WTC11 (cell line): Measurements from ENCODE around the gene WTIP. TPM values are rescaled to one million over a fixed set of nuclear protein-coding genes. Genes with fewer than 3 reads are reported as not detected.

ENCODE experiments used
- ATAC-seq: fragments of 200-7000 bp; cut with Tn5 transposase; 2 replicates; pipeline ENCODE4 v1.10.0; 2021; ENCODE audit warnings: mild to moderate bottlenecking, moderate library complexity
- CTCF ChIA-PET: fragments of 300-600 bp; sonication (Branson Sonifier 250); formaldehyde crosslinking; loops from one replicate; lab custom pipeline; 2021; ENCODE audit warnings: antibody characterized with exemption; lab: Charles Lee
- POLR2A ChIA-PET: fragments of 350-600 bp; sonication (Branson Sonifier 250); formaldehyde crosslinking; loops from one replicate; lab custom pipeline; 2021; ENCODE audit warnings: antibody characterized with exemption; lab: Charles Lee
- DNase-seq: peaks from one replicate; pipeline ENCODE4 v3.0.0; 2021; ENCODE audit warnings: low spot score
- H3K27ac Mint-ChIP-seq: 2 replicates; pipeline ENCODE4 v1.8.0; 2021; ENCODE audit warnings: mixed read lengths
- H3K27me3 Mint-ChIP-seq: 2 replicates; pipeline ENCODE4 v1.8.0; 2021; ENCODE audit warnings: low read depth, mild to moderate bottlenecking, moderate library complexity, mixed read lengths
- H3K36me3 Mint-ChIP-seq: 2 replicates; pipeline ENCODE4 v1.8.0; 2021; ENCODE audit warnings: mixed read lengths
- H3K4me1 Mint-ChIP-seq: 2 replicates; pipeline ENCODE4 v1.8.0; 2022; ENCODE audit warnings: mixed read lengths
- H3K4me3 Mint-ChIP-seq: 2 replicates; pipeline ENCODE4 v1.8.0; 2021; ENCODE audit warnings: mild to moderate bottlenecking, moderate library complexity, mixed read lengths
- H3K9me3 Mint-ChIP-seq: 2 replicates; pipeline ENCODE4 v1.8.0; 2021; ENCODE audit warnings: mixed read lengths
- AFF4 ChIP-seq: sonication (generic); formaldehyde crosslinking; IDR thresholded peaks from 2 replicates; pipeline ENCODE4 v1.8.1; 2023; ENCODE audit warnings: mild to moderate bottlenecking, missing genetic modification reagents, borderline replicate concordance
- ARID4B ChIP-seq: sonication (generic); formaldehyde crosslinking; IDR thresholded peaks from 2 replicates; pipeline ENCODE4 v1.8.0; 2023; ENCODE audit warnings: missing genetic modification reagents, mild to moderate bottlenecking, borderline replicate concordance
- CBFB ChIP-seq: sonication (generic); formaldehyde crosslinking; IDR thresholded peaks from 2 replicates; pipeline ENCODE4 v1.8.1; 2022; ENCODE audit warnings: mild to moderate bottlenecking, low read depth, missing genetic modification reagents
- FOXK1 ChIP-seq: sonication (generic); formaldehyde crosslinking; IDR thresholded peaks from 2 replicates; pipeline ENCODE4 v1.8.0; 2022; ENCODE audit warnings: mild to moderate bottlenecking, moderate library complexity, missing genetic modification reagents
- GTF2I ChIP-seq: fragments of 250-450 bp; sonication (Bioruptor Pico); conservative IDR thresholded peaks from 2 replicates; pipeline ENCODE4 v1.4.0; 2021; ENCODE audit warnings: mild to moderate bottlenecking
- HMGA2 ChIP-seq: fragments of 250-450 bp; sonication (Bioruptor Pico); IDR thresholded peaks from 2 replicates; pipeline ENCODE4 v1.4.0; 2021; ENCODE audit warnings: mild to moderate bottlenecking, moderate library complexity
- JAZF1 ChIP-seq: fragments of 250-450 bp; sonication (Bioruptor Pico); IDR thresholded peaks from 2 replicates; pipeline ENCODE4 v1.9.0; 2021; ENCODE audit warnings: moderate library complexity, mild to moderate bottlenecking, inconsistent platforms
- JUN ChIP-seq: sonication (generic); formaldehyde crosslinking; IDR thresholded peaks from 2 replicates; pipeline ENCODE4 v1.8.0; 2023; ENCODE audit warnings: mild to moderate bottlenecking, missing genetic modification reagents
- MYBL2 ChIP-seq: sonication (generic); formaldehyde crosslinking; IDR thresholded peaks from 2 replicates; pipeline ENCODE4 v1.8.1; 2023; ENCODE audit warnings: mild to moderate bottlenecking, moderate library complexity, missing genetic modification reagents
- OVOL2 ChIP-seq: fragments of 250-450 bp; sonication (Bioruptor Pico); IDR thresholded peaks from 2 replicates; pipeline ENCODE4 v1.9.0; 2021; ENCODE audit warnings: mild to moderate bottlenecking, borderline replicate concordance
- USF1 ChIP-seq: sonication (generic); formaldehyde crosslinking; IDR thresholded peaks from 2 replicates; pipeline ENCODE4 v1.8.0; 2022; ENCODE audit warnings: mild to moderate bottlenecking, missing genetic modification reagents
- ZNF423 ChIP-seq: fragments of 250-450 bp; sonication (Bioruptor Pico); IDR thresholded peaks from 2 replicates; pipeline ENCODE4 v2.1.2; 2022; ENCODE audit warnings: mild to moderate bottlenecking, moderate library complexity
- ZNF532 ChIP-seq: fragments of 250-450 bp; sonication (Bioruptor Pico); IDR thresholded peaks from 2 replicates; pipeline ENCODE4 v1.9.0; 2021; ENCODE audit warnings: mild to moderate bottlenecking, borderline replicate concordance
- ZNF671 ChIP-seq: fragments of 250-450 bp; sonication (Bioruptor Pico); IDR thresholded peaks from 2 replicates; pipeline ENCODE4 v1.8.0; 2021; ENCODE audit warnings: mild to moderate bottlenecking
- total RNA-seq: library from RNA; stranded (reverse); gene quantifications from 3 replicates; pipeline ENCODE4 v1.2.3, GENCODE V29; 2021
- TF ChIP-seq, protein P1 (sequence below): sonication (generic); formaldehyde crosslinking; IDR thresholded peaks from 2 replicates; pipeline ENCODE4 v1.8.1; 2022; ENCODE audit warnings: mild to moderate bottlenecking, missing genetic modification reagents, moderate library complexity, borderline replicate concordance
- TF ChIP-seq, protein P2 (sequence below): sonication (generic); formaldehyde crosslinking; IDR thresholded peaks from 2 replicates; pipeline ENCODE4 v1.8.1; 2023; ENCODE audit warnings: mild to moderate bottlenecking, missing genetic modification reagents

Gene WTIP
- total RNA-seq, 1 experiment from 2014 or later = 14.3 TPM

DNA sequence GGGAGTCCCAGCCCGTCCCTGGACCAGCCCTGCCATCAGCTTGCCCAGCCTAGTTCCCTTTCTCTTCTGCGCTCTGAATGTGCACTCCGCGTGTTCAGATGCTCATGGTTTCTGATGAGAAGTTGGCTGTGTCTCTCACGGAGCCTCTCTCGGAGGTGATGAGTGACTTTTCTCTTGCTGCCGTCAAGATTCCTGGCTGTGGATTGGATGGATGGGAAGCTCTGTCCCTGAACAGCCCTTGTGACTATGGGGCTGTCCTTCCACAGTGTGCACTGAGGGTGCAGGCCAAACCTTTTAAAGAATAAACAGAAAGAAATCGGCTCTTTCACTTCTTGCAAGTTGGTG is 24.4 kb downstream of the WTIP start (continued):
- TF ChIP-seq, protein P1, sequence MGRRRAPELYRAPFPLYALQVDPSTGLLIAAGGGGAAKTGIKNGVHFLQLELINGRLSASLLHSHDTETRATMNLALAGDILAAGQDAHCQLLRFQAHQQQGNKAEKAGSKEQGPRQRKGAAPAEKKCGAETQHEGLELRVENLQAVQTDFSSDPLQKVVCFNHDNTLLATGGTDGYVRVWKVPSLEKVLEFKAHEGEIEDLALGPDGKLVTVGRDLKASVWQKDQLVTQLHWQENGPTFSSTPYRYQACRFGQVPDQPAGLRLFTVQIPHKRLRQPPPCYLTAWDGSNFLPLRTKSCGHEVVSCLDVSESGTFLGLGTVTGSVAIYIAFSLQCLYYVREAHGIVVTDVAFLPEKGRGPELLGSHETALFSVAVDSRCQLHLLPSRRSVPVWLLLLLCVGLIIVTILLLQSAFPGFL (CRISPR knock-in tag) = no peak
- TF ChIP-seq JAZF1 (CRISPR knock-in tag) (no peak), GTF2I (no peak), HMGA2 (CRISPR knock-in tag) (no peak)

- ChIA-PET CTCF (interaction anchor here (2.0 to 2.1 kb wide), 2 partner anchors 48 to 205 kb away, joined by 6 to 8 read pairs; no protein-coding TSS in a partner anchor), POLR2A (no interaction called here)
- no peak for DNase-seq
Observed at GRCh38 chr19:34507414-34508067, 26.0 kb downstream of the WTIP start.

More at GRCh38 chr19:34507414-34508067, 26.0 kb downstream of the WTIP start:
- H3K9me3 Mint-ChIP-seq = peaks cover 16% of the 10 kb centered on the region
- peaks cover 13% of the 10 kb centered on the region for H3K36me3 Mint-ChIP-seq
- no peak overlapping the region for H3K4me3 Mint-ChIP-seq
- TF ChIP-seq ZNF423 (no peak), ARID4B (CRISPR knock-in tag) (no peak), MYBL2 (CRISPR knock-in tag) (no peak), GTF2I (no peak), ZNF671 (CRISPR knock-in tag) (no peak), CBFB (no peak), ZNF532 (no peak), AFF4 (no peak), JUN (CRISPR knock-in tag) (no peak), FOXK1 (CRISPR knock-in tag) (no peak), OVOL2 (no peak), USF1 (no peak)
- TF ChIP-seq, protein P2, sequence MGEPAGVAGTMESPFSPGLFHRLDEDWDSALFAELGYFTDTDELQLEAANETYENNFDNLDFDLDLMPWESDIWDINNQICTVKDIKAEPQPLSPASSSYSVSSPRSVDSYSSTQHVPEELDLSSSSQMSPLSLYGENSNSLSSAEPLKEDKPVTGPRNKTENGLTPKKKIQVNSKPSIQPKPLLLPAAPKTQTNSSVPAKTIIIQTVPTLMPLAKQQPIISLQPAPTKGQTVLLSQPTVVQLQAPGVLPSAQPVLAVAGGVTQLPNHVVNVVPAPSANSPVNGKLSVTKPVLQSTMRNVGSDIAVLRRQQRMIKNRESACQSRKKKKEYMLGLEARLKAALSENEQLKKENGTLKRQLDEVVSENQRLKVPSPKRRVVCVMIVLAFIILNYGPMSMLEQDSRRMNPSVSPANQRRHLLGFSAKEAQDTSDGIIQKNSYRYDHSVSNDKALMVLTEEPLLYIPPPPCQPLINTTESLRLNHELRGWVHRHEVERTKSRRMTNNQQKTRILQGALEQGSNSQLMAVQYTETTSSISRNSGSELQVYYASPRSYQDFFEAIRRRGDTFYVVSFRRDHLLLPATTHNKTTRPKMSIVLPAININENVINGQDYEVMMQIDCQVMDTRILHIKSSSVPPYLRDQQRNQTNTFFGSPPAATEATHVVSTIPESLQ = no peak
- peaks cover 5% of the 10 kb centered on the region for H3K27me3 Mint-ChIP-seq
- H3K4me1 Mint-ChIP-seq = no peaks in the 10 kb centered on the region
- ATAC-seq = no peak
- H3K27ac Mint-ChIP-seq = no peak overlapping the region
